Inflammatory macrophage (primary cell): Measurements from ENCODE around the gene THSD7B.
"Not testable (repeated sequence)": the region's sequence is repeated elsewhere in the genome, so short reads cannot be mapped to it uniquely, and the experiment has no call there.

Experiments used
- DNase-seq, 2 donors: peaks; one replicate each; pipeline ENCODE4 v3.0.0-alpha.2; 2020 to 2022

The THSD7B gene

DNA sequence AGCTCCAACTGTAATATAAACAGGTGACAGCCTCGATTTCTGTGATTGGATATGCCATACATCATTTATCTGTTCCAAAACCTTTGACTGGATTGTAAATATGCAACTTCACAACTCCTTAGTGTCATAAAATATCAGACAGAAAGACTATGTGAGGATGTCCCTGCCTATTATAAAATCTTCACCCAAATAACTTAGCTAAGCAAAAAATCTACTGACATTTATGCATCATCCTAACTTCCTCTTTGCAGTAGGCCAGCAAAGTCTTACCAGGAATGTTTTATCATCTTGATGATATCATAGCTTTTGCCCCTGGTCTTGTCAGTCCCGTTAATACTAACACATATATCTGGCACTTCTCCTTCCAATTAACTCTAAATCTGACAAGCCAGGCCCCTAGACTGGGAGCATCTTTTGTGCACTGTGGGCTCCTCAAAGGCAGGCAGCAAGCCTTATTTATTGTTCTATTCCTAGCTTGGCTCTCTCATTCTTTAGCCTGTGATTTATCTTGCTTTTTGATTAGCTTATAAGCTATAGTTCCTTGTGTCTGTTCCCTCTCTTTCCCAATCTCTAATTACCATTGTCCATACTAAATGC, 842.5 kb downstream of the THSD7B start:
- no peak for DNase-seq

DNA sequence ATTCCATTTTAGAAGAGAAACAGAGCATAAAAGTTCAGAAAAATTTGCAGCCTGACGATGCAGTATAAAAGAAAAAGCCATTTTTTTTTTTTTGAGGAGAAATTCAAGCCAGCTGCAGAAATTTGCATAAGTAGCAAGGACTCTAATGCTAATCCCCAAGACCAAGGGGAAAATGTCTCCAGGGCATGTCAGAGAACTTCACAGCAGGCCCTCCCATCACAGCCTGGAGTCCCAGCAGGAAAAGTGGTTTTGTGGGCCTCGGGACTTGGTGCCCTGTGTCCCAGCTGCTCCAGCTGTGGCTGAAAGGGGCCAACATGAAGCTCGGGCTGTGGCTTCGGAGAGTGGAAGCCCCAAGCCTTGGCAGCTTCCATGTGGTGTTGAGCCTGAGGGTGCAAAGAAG, 873.6 kb downstream of the THSD7B start:
- no peak for DNase-seq

DNA sequence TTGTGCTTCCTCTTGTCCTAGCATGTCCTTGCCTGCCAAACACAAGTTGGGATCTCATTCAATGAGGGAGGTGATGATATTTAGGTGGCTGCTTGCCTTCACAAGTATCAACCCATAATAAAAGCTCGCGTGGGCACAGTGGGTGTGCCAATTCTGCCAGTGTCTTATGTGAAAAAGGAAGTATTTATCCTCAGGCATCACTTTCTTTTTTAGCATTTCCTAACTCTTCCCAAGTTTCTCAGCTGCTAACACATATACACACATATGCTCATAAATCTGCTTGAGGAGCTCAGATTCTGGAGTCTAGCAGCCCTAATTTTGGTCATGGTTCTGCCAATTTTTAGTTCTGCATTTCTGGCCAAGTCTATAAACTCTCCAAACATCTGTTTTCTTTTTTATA, 879.4 kb downstream of the THSD7B start:
- DNase-seq = no peak

DNA sequence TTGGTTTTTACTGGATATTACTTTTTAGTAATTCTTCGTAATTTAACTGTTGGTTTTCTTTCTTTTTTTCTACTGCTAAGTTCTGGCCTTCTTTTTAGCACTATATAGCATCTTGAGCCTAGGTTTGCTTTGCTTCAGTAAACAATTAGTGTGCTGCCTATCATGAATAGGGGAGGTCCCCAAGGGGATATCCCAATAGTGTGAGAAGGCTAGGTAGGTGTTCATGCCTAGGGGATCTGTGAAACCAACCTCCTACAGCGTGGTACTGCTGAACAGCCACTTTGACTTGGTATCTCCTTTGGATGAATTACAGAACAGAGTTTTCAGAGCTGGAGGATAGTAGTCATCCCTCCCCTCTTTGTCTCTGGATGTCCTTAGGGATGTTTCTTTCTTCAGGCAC, 888.7 kb downstream of the THSD7B start:
- no peak for DNase-seq

DNA sequence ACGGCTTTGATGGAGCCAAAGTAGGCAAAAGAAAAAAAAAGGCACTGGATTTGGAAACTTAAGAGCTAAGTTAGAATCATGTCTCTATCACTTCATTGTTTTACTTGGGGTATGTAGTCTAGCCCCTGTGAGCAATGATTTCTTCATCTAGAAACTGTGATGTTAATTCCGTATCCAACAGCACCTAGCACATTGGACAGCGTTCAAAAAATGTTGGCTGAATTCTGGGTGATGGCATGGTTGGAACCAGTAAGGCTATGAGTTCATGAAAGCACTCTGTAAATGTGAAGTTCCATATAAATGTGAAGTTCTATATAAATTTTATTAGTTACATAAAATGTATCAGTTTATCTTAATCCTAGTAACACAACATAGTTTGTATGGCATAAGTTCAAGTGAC, 890.5 kb downstream of the THSD7B start:
- DNase-seq = no peak

DNA sequence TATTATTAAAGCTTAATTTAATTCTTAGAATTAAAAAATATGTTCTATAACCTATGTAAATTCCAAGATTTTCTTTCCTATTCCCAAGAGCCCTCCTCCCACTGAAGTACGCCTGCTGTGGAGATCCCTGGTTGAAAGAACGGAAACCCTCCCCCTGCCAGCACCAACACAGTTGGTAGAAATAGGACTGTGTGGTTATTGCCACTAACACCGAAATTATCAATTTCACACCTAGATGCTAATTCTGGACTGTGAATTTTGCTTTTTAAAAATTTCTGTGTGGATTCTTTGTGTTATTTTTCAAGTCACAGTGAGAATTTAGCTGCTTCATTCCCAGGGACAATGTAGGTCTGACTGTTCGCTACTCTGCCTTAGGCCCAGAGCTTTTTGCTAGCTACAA, 893.1 kb downstream of the THSD7B start:
- no peak for DNase-seq

DNA sequence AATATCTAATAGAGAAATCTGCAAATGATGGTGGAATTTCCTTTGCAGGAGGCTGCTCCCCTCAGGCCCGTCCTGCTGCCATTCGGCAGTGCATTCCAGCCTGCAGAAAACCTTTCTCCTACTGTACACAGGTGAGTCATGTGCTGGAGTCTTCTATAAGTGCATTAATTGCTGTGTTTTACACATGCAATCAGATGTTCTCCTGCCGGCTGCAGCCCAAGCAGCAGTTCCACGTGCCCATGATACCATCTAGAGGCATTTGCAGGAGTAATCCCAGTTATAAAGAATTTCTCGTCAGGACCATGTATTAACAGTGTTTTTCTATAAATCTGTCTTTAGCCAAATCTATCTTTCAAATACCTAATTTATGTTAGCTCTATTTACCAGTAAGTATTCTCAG, 894.3 kb downstream of the THSD7B start:
- no peak for DNase-seq

DNA sequence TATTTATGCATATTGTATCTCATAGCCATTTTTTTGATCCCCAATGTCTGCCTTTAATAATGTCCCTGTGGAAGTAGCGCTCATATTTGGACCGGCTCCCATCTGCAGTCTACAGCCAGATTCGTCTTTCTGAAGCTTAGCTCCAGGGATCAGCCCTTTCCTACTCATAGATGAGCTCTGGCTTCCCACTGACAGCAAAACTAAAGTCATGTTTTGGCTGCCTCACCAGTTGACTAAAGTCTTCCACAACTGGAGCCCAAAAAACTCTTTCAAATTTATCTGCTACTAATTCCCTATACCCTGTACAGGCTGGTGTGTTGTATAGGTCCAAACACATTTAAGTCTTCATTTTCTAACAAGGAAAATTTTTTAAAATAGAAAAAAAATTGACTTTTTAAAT, 904.8 kb downstream of the THSD7B start:
- no peak for DNase-seq

DNA sequence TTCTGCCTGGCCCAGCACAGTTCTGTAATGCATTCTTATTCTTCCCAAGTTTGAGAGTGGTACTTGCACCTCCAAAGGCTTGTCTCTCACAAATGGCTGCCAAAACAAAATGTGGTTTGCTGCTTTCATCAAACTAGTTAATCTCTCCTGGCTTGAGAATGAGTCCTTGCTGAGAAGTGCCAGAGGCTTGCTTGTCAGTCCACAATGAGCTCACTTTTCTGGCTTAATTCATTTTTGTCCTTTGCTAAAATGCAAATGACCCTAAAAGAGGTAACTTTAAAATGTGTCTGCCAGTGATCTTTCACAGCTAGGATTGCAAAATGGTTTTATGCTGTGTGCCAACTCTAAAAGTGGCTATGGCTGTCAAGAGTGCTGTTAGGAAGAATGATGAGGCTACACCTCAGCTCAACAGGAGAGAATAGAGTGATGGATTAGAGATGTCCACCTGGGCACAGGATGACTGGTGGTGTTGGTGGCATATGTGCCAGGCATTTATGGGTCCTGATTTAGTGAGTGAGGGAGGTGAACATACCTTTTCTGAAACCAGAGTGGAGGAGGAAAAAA, 907.7 kb downstream of the THSD7B start:
- no peak for DNase-seq

DNA sequence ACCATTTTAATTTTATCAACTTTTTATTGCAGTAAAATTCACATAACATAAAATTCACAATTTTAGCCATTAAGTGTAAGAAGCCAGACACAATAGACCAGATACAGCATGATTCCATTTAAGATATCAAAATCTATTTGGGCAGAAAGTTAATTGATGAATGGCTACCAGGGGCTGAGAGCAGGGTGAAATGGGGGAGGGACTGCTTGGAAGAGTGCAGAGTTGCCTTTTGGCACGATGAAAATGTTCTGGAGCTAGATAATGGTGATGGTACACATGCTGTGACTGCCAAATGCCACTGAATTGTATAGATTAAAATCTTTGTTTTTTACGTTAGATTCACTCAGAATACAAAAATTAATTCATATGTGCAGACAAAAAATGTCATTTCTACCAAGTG, 909.6 kb downstream of the THSD7B start:
- no peak for DNase-seq

DNA sequence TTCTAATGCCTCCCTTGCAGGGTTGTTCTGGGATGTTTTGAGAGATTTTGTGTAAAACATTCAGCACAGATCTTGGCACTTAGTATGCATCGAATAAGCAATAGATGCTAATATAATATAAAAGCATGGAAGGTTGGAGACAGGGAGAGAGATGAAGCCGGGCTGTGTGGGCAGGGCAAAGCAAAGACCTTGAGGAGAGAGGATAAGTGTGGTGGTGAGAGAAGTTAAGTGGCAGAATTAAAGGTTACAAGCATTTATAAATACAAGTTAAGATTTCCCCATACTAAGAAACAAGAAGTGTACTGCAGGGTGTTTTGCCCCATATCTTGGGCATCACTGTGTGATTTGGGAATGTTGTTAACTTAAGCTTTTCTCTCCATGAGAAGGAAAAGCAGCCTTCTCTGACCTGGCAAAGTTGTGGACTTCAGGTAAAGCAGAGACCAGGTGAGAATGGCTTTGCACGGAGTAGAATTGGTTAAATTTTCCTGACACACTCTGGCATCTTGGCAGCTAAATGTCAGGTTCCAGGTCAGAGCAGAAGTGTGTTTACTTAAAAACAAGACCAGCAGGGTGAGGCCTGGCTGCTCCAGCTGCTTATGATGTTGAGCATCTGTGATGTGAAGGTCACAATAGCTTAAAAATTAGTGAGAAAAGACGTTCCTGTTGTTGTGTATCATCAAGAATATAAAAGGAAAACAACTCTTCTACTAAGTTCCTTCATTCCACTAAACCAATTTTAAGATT, 910.4 kb downstream of the THSD7B start:
- DNase-seq = no peak

DNA sequence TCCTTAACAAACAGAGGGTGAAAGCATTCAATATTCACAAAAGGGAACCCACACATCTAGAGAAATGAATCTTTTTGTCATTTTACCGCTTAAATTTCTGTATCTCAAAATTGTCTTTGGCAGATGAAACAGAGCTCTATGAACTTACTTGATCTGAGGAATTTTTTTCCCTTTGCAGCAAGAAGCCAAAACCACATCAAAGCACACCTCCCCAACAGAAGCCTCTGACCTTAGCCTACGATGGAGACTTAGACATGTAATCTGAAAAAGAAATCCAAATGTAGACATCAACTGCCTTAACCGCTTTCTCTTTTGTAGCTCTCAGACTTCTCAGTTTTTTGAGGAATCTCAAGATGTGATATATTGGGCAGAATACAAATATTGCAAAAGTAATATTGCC, 911.0 kb downstream of the THSD7B start:
- DNase-seq = no peak

DNA sequence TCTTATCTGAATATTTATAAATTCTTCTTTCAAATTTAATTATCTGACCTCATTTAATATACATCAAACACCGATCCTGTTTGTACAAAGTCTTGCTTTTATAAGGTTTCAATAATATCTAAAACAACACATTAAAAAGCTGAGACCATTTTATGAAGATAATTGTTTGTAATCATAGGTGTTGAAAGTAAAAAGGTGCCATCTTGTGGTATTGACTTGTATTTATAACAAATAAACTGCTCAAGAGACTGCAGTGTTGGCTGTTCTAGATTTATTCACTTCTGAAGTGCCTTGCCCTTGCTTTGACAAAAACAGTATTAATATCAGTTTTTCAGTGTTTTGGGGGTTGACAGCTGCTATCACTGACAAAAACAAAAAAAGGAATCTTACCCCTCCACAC, 912.1 kb downstream of the THSD7B start:
- DNase-seq = no peak

DNA sequence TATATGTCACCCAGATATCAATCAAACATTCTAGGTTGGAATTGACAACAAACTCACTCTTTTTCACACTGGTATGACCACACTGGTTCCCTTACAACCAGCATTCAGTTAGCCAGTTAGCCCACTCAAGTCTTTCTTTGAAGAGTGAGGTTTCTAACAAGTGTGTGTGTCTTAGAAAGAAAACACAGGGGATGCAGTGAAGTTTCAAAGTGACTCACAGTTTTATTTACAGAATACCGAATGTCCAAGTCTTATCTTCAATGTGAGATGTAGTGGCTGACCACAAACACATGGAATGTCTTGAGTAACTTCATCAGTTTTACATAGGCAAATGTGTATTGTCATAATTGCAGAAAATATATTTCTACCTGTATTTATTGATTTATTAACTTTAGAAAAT, 924.2 kb downstream of the THSD7B start:
- no peak for DNase-seq

DNA sequence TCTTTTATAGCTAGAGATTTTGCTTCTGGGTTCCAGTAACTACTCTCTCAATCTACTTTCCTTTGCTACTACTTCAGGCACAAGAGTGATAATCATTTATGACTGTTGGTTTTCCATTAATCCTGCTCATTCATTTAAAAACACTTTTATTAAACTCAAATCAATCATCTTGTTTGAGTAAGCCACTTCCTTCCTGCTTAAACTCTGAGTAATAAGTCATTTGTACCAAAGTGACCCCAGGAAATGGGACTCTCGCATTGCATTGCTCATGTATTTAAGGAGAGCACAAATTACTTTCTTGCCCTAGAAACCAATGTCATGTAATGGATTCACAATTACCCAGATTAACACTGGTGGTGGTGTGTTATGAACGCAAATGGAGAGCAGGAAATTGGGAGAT, 928.2 kb downstream of the THSD7B start:
- DNase-seq = no peak

DNA sequence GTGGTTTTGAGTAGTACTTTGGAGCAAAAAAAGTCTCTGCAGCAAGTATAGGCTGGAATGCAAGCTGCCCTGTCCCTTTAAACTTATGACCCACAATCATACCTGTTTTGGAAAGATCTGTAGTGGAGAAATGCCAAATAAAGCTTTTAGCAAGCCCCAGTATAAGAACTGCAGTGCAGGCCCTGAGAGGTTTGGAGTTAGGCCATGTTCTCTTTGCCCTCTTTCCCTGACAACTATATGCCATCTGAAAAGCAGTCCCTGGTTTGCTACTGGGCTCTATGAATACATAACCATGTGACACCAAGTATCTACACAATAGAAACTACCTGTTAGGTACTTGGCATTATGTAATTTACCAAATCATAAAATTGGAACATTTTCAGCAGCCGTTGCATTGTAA, 931.6 kb downstream of the THSD7B start:
- DNase-seq = no peak

DNA sequence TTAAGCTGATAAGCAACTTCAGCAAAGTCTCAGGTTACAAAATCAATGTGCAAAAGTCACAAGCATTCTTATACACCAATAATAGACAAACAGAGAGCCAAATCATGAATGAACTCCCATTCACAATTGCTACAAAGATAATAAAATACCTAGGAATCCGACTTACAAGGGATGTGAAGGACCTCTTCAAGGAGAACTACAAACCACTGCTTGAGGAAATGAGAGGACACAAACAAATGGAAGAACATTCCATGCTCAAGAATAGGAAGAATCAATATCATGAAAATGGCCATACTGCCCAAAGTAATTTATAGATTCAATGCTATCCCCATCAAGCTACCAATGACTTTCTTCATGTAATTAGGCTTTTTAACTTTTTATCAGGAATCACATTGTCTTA, 934.9 kb downstream of the THSD7B start:
- DNase-seq = not testable (repeated sequence)

DNA sequence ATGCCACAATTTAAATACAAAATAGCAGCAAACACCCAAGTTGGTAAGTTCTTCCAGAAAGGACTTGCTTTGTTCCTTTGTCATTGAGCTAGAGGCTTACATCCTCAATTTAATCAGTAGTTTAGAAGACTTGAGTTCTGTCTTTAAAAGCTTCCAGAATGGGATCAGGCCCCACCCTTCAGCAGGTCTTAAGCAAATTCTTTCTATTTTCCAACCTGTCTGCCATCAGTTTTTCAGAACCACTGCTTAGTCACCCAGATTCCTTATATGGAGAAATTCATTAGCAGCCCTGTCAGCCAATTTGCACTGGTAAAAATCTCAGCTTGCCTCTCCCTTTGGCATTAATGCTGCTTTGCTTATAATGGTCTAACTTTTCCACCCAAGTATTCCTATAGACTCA, 935.3 kb downstream of the THSD7B start:
- DNase-seq = no peak

DNA sequence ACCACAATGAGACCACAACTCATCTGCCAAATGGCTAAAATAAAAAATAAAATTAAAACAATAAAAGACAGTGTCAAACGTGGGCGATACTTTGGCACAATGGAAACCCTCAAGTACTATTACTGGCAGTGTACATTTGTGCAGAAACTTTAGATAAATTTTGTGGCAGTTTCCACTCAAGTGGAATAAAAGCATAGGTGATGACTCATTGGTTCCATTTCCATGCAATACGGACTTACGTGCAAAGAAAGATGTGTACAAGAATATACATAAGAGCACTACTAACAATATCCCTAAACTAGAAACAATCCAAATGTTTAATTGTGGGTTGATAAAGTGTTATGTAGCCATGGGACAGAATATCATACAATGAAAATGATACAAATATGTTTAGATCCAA, 940.0 kb downstream of the THSD7B start:
- no peak for DNase-seq

DNA sequence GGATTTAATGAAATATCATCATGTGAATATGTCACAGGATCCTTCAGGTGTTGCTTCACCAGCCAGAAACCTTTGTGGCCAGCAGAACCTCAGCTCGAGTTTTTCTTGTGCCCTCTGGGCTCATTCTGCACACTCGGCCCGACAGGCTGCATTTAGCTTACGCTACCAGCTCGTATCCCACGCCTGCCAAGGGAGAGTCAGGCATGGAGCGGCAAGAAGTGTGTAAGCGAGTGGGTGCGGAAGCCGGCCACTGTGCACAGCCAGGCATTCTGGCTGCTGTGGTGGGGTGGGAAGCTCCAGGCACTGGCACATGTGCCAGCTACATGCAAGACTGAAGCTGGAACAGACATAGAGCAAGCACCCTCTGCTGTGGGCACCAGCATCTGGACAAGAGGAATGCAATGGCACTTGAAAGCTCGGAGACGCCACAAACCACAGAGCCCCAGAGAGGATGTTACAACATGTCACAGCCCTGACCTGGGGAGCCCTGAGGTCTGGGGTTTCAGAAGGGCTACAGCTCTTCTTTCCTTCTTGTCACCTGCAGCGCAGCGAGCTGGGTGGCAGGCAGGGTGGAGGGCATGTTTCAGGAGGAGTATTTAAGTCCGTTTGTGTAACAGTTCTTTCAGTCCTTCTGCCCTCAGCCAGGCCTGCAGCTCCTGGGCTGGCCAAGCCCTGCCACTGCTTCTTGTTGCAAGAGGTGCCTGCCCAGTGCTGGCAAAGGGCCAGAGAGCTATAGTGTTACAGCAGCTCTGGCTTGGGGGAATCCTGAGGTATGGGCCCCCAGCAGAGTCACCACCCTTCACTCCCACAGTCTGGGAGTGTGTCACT, 941.7 kb downstream of the THSD7B start:
- DNase-seq = no peak

DNA sequence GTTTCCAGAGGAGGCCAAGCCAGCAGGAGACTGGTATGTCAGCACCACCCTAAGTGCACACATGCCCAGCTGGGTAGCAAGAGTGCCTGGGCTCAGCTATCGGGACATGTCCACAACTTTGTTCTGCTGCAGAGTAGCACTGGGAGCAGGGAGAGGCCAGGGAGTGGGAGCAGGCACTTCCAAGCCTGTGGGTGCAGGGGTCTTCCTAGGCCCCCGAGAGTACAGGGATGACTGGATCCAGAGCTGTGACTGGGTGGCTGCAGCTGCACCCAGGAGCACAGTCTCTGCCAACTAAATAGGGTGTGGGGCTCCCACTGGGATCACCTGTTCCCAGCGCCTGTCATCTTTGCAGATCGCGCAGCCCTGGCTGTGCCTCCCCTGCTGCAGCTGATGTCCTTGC, 943.0 kb downstream of the THSD7B start:
- no peak for DNase-seq

DNA sequence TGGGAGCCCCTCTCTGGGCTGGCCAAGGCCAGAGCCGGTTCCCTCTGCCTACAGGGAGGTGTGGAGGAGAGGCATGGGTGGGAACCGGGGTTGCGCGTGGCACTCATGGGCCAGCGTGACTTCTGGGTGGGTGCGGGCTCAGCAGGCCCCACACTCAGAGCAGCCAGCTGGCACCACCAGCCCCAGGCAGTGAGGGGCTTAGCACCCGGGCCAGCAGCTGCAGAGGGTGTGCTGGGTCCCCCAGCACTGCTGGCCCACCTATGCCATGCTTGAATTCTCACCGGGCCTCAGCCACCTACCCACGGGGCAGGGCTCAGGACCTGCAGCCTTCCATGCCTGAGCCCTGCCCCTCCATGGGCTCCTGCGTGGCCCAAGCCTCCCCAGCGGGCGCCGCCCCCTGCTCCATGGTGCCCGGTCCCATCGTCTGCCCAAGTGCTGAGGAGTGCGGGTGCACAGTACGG, 950.4 kb downstream of the THSD7B start:
- no peak for DNase-seq

DNA sequence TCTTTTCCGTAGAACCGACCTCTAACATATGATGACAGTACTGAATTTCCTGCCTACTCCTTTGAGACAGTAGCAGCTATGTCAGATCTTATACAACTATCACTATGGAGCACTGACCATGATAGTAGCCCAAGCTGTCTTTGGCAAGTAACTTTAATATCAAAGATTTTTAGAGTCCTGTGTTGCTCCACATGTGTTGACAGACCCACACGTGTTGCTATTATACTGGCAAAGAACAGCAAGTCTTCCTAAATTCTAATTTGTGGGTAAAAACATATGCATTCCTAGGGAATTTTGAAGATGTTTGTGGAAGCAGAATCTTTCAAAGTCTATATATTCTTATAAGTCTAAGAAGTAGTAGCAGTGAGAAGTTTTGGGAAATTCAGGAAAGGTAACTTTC, 953.4 kb downstream of the THSD7B start:
- DNase-seq = no peak

DNA sequence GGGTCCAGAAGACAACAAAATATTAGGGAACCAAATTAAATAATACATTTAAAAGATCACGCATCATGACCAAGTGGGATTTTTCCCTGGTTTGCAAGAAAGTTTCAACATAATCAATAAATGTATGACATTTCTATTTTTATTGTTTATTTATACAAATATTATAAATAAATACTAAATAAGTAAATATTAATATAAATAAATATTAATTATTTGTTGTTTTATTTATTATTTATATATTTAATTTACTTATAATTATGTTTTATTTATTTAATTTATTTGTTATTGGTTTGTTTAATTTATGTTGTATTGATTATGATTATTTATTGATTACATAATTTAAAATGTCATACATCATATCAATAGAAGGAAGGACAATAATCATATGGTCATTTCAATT, 956.4 kb downstream of the THSD7B start:
- DNase-seq = no peak
